HG03442 (cell line): Measurements from ENCODE around the gene HIVEP3.

Experiments used
- ATAC-seq: cut with Tn5 transposase; IDR thresholded peaks from one replicate; pipeline ENCODE4 v1.9.1; 2021; ENCODE audit warnings: mild to moderate bottlenecking, moderate library complexity; ENCODE audit not compliant: unreplicated experiment

HIVEP3 gene

DNA sequence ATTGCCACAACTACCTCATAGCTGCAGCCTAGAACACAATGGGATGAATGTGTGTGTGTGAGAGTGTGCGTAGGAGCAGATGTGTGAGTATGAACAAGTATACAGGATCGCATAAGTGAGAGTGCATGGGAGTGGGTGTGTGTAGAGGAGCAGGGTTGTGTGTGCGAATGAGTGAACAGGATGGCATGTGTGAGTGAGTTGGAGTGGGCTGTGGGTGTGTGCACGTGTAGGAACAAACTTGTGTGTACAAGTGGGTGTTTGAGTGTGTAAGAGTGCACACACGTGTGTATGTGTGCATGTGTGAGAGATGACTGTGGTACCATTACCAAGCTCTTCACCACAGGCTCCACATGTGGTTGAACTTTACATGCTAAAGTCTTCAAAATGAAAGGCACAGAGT lies 258.8 kb downstream of the HIVEP3 start:
- ATAC-seq = no peak

DNA sequence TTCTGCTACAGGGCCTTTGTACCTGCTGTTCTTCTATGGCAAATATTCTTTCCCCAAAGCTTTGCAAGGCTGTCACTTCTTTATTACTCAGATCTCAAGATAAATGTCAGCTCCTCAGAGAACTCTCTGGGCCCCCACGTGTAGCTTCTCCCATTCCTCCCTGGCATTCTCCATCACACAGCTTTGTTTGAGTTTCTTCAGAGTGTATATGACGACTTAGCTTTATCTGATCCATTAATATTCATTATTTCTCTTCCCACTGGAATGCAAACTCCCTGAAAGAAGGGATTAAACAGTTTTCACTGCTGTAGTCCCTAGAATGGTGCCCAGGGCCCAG lies 259.6 kb downstream of the HIVEP3 start:
- ATAC-seq = no peak

DNA sequence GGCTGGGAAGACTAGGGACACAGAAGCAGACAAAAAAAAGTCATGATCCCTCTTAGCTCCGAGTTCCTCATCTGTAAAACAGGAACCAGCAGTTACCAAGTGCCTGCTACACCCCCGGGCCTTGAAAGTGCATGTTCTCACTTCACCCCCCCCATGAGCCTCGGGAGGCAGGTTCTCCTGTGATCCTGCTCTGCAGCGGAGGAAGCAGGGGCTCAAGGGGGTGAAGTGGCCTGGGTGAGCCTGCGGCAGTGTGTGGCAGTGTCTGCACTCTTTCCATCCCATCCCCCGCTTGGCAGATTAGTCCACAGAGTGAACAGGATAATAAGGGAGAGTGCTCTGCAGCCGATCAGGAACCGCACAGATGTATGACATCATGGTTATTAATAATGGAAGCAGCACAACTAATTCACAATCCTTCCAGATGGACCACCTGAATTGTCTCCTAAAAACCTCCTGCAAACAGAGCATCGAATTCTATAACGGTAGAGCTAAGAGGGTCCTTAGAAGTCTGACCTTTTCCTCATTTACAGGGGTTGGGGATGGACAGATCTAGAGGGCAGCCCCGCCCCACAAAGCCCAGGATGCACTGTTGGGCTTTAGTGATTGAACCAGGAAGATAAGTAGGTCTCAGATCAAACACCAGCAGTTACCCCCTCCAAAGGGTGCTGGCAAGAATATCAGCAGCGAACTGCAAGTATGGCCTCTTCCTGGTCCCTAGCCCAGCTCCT lies 260.1 kb downstream of the HIVEP3 start:
- ATAC-seq = no peak

DNA sequence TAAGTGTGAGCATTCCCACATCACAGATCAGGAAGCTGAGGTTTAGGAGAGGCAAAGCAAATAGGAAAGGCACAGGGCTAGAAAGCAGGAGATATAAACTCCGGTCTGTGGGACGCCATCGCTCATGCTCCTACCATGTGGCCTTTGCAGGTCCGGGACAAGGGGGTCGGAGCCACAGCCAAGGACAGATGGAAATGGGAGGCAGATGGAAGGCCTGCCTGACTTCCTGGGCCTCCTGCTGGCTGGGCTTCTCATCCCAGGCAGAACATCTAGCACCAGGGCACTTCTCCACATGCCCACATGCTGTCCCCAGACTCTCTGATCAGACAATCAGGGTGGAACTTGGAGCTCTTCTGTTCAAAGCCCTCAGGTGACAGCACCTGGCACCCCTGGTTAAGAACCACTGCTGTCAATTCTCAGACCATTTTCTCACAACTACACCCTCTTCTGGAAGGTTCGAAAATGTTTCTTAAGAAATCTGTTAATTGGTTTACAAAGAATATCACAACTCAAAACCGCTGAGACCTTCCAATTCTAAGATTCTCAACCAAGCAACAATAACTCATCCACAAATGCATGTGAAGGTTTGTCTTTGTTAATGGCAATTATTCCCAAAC lies 260.9 kb downstream of the HIVEP3 start:
- ATAC-seq = no peak

DNA sequence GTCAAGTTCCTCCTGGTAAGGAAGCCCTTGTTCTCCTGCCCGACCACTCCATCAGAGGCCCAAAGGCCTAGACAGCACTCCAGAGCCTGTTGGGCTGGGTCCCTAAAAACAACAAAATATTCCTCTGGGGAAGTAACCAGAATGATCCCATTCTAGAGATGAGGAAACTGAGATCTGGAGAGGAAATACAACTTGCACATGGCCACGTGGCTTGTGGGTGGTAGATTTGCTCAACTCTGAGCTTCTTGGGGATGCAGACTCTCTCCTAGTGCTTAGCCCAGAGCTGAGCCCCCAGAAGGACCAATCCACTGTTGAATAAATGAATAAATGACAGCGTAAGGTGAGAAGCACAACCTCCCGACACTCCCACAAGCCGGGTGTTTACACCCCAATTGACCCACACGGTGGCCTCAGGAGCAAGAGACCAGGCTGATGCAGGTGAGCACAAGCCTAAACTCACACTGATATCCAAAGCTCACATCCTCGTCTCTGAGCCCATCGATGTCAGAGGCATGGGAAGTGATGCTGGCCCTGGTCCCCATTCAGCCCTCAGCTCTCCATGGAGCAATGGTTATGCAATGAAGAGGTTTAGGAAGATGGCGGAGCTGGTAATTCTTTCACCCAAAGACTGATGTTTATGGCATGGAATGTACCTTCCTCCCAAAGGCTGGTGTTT lies 261.8 kb downstream of the HIVEP3 start:
- ATAC-seq = no peak

DNA sequence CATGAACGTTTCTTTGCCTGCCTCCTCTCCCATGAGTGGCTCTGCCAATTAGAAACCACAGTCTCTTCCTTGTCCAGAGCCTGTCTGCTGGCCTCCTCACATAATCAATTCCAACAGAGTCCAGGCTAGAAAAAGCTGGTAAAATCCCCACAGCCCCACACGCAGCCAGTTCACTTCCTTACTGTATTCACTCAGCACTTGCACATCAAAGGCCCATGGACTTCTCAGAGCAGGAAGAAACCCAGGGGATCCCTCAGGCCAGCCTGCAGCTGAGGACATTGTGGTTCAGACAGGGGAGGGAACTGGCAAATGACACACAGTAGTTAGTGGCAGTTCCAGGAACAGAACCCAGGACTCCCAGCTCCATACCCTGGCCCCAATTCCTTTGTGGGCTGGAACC lies 262.7 kb downstream of the HIVEP3 start:
- no peak for ATAC-seq

DNA sequence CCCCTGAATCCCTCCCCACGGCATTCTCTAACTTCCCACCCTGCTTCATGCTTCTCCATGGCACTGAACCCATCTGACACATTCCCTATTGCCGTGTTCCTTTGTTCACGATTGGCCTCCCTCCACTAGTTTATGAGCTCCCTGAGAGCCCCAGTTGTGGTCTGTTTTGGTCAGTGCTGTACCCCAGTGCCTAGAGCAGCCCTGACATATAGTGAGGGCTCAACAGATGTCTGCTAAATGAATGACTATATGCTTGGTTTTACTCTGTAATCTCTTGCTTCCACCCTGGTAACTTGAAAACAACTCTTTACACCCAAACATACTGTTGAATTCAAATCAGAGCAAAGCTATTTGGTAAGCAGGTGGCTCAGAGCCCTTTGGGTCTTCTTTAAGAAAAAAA lies 263.1 kb downstream of the HIVEP3 start:
- ATAC-seq = no peak

DNA sequence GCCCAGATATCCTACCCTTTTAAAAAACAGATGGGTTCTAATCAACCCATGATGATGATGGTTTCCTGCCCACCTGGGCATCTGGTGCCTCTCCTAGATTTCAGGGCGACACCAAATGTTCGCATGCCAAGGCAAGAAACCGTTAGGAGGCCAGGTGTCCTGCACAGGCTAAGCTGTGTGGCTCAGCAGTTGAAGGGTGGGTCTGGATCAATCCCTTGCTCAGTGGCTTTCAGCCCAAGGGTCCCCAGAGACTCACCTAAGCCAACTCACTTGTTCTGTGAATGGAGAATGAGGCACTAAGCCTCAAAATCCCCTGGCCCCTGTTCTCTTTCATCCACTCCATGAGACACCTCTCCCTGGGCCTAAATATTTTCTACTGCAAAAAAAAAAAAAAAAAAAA lies 265.1 kb downstream of the HIVEP3 start:
- ATAC-seq = no peak

DNA sequence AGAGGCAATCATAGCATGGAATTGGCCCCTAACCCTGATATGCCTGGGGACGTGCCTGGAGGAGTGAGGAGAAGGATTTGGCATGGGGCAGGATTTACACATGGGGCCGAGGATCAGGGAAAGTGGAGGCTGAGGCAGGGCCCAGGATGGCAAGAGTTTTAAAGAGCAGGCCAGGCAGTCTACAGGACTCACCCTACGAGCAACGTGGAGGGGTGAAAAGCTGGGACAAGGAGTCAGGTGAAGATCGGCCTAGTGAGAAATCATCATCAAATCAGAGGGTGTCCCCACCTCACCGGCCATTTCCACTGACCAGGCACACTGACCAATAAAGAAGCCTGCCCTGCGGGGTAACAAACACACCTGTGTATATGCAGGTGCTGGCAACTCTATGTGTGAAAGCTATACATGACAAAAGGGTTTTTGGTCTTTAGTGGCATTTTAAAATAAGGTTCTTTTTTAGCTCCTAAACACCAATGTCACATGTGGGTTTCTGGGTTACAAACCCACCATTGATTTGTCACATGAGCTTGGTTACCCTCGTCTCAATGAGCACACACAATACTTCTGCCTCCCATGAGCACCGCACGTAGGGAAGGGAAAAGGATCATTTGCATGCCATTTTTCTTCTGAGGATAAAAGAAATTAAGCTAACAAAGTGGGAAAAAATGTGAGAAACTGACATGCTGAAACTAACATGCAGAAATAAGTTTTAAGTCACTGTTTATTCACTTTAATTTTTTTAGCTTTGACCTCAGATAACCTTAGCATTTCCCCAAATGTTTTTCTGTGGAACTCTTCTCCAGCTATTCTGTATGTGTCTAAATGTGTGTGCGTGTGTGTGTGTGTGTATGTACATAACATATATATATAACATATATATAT lies 266.1 kb downstream of the HIVEP3 start:
- ATAC-seq = no peak

DNA sequence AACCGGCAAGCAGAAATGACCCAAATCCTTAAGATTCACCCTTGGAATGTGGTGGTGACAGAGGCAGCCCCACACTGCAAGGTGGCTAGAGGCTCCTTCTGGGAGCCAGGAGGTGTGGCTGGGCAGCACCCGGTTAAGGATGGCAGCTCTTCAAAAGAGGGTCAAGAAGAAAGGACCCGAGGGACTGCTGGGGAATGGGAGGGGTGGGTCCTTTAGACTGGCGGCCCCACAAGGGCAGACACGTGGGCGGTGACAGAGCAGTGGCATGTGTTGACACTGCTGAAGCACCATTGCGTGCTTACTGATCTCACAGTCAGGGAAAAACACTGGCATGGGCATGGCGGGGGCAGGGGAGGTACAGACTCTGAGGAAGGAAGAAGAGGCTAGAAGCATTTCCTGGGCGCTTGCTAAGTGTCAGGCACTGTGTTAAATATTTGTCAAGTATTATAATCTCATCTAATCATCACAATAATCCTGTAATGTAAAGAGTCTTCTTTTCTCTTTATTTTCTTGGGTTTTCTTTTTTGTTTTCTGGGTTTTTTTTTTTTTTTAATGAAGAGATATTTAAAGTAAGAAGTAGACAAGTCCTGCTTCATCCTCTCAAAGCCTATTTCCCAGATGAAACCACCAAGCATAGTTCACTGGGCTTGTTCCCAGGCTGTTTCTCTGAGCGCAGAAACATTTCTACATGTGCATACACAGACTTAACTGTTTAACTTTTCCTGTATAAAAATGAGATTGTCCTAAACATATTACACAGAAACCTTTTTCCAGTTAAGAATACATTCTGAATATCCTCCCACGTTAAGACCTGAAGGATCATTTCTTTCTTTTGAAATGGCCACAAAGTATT lies 268.5 kb downstream of the HIVEP3 start:
- no peak for ATAC-seq

DNA sequence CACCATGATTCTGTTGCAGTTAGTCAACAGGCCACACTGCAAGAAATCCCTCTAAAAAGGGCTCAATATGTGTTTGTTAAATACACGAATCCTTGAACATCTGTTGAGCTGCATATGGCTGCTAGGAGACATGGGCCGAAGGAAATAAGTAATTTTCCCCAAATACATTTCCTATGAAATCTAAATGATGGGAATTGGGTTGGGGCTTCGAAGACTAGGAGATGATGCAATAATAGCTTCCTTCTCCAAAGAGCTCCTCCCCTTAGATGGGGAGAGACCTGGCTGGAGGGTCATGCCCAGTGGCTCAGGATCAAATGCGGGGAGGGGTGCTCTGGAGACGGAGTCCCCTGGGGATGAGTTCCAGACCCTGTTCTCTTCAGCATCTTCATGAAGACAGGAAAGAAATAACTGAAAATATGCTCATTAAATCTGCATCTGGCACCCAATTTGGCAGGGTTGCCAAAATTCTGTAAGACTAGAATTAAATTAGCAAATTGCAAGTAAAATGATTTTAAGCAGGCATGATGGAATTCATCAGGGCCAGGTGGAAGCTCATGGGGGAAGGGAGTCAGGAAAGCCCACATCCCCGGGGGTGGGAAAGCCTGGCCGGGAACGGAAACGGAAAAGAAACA lies 269.2 kb downstream of the HIVEP3 start:
- no peak for ATAC-seq

DNA sequence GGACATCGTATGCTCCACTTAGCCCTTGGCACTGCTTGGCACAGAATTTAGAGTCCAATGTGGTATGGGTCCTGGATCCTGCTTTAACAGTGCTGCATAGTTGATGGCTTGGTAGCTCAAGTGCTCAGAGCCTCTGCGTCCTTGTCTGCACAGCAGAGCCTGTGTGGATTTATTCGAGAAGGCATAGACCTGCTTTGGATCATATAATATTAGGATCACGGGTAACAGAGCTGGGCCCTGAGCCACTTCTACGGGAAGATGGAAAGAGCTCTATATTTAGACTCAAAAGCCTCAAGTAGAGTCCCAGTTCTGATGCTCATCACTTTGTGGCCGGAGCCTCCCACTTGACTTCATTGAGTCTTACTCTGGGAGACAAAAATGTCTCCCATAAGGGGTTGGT lies 269.9 kb downstream of the HIVEP3 start:
- no peak for ATAC-seq

DNA sequence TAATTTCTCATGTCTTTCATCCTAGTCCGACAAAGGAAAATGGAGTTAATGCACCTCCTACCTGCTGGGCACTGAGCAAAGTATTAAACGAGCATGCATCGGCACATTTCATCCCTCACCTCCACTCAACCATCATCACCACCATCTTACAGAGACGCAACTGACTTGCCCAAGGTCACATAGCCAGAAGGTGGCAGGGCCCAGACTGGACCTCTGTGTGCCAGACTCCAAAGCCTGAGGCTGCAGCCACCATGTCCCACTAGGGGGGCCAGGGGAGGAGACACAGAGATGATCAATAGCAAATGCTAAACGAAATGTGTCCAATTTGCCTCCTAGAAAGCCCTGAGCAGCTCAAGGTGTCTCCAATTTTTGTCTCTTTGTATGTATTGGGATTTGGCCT lies 270.5 kb downstream of the HIVEP3 start:
- no peak for ATAC-seq

DNA sequence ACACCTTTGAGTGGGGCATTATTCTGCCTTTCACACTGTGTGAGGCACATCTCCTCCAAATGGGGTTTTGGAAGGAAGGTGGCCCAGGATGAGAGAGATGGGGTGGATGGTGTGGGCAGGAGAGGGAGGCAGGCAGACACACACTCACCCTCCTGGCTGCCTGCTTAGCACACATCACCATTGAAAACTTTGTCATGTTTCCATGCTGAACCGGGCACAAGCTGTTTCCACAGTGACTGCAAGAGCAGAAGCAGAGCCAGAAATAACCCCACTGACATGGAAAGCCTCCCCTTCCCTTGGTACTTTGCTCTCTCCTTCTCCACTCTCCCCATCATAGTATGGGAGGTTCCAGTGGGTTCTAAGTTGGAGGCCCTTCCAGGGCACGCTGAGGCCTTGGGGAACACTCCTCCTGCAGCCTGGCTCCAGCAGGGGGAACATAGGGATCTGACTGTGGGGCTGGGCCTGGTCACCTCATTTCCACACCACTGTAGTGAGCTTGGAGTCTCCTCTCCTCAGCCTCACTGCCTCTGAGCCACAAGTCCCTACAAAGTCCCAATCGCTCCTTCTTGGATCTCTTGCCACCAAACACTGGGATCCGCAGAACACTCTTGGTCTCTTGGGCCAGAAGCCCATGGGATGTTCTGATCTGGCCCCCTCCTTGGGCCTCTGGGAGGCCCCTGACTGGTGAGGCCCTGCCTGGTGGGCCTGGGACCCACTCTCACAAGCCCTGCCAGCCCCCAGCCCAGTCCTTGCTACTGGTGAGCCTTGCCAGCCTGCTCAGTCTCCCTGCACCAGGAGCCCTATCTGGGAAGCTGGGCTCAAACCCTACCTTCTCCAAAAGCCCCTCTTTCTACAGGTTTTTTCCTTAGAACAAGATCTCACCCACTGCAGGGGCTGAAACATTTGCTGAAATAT lies 271.2 kb downstream of the HIVEP3 start:
- ATAC-seq = no peak

DNA sequence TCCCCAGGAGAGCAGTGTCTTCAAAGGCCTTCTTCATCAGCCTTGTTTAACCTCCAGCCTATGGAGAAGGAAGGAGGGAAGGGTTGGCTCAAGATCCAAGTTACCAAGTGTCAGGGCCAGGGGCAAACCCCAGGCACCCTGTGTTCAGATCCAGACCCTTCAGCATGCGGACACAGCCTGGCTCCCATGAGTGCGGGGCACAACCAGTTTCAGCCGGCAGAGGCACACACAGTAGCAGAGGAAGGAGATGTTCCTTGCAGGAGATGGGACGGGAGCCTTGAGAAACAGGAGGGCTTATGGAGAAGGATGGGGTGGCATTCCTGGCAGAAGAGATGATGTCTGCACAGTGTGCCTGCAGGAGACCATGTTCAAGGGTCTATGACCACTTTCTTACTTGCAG lies 272.5 kb downstream of the HIVEP3 start:
- no peak for ATAC-seq

DNA sequence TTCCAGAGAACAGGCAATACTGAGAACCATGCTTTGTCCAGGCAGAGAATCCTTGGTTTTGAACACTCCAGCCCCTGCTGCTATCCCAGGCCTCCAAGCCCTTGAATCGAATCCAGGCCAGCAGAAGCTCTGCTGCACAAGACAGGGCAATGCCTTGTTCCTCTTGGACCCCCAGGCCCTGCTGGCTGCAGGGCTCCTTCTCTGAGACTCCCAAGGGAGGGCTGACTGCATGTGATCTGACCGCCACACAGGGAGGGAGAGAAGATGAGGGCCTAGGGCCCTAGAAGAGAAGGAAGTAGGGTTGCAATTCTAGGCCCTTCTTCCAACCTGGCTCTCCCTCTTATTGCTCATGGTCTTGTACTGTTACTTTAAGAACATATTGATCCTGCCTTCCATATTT lies 273.7 kb downstream of the HIVEP3 start:
- ATAC-seq = no peak

DNA sequence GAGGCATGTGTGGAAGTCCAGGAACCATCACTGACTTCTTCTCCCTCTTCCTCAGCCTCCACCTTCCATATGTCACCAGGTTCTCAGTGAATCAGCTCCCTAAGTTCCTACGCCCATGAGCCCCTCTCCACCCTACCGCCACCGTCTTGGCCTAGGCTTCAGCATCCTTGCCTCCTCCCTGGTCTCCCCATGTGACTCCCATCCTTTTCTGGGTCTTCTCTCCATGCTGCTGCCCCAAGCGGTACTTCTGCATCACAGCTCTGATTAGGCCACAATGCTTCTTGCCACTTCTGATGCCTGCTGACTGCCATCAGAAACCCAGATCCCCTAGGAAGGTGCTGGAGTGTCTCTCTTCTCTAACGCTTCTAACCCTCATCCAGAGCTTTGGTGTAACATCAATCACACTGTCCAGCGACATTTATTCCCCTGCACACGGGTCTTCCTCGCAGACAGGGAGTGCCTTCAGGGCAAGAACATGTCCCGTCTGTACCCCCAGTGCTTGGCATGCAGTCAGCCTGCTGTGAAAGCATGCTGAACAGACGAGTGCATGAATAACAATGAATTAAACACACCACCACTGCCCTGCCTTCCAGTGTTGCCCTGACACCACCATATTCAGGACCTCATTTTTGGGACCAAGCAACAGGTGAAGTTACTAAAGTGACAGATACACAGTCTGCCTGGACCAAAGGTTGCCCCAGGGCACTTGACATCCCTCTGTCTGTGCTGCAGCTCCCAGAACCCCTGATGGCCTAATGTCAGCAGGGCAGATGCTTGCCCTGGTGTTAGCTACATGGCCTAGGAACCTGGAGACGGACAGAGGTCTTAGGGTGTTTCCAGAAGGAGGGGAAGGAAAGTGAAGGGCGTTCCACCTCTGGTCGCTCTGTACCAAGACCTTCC lies 275.6 kb downstream of the HIVEP3 start:
- ATAC-seq = no peak

DNA sequence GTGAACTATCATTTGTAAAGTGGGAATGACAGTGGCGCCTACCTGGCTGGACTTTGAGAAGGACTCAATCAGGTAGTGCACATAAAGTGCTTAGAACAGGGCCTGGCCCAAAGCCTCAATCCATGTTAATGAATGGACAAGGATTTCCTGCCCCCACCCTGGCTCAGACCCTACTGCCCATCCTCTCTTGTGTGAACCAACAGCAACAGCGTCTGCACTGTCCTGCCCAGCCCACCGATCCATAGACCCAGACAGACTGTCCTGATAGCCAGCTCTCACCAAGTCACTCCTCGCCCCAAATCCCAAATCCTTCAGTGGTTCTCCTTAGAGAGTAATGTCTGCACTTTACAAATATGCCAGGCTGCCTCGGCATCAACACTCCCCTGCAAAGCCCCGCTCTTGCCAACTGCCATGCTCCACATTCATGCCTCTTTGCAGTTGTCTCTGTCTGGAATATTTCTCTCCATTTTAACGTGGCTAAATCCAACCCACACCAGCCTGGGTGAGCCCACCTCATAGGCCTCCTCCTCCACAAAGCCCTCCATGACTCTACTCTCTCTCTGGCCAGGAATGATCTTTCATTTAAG lies 276.7 kb downstream of the HIVEP3 start:
- ATAC-seq = no peak
